ELF-1 (cell line): ENCODE measurements around the gene YAP1.

ENCODE experiments used
- DNase-seq: peaks from one replicate; pipeline ENCODE4 v3.0.0-alpha.2; 2016; ENCODE audit warnings: low read depth, low spot score

The YAP1 gene

DNA sequence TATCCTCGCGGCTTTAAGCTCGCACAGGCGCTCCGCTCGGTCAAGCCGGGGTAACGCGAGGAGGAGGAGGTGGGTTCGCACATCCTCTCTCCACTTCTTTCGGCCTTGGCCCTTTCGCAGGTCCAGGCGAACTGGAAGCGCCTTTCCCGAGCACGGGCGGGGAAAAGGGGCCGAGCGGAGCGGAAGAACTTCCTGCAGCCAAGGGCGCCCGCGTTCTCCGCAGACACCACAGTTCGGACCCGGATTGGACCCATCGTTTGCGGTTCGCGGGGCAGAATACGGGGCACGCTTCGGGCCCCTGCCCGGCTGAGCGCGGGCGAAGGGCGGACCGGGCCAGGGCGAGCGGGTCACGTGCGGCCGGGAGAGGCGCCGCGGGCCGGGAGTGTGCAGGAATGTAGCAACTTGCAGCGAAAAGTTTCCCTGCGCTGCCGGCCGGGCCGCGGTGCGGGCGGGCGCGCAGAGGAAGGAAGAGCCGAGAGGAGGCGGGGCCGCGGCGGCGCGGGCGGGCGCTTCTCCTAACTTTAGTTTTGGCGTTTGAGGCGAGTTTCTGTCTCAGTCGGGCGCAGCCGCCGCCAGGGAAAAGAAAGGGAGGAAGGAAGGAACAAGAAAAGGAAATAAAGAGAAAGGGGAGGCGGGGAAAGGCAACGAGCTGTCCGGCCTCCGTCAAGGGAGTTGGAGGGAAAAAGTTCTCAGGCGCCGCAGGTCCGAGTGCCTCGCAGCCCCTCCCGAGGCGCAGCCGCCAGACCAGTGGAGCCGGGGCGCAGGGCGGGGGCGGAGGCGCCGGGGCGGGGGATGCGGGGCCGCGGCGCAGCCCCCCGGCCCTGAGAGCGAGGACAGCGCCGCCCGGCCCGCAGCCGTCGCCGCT, at the start of gene YAP1:
TSS of gene YAP1 (plus strand) at position 552 of the 865 bp plus-strand sequence. CDS start 402 bp downstream, outside the sequence.
- peak; percentile 96 for DNase-seq

GRCh38 chr11:102061276-102061675, 49.0 kb upstream of the YAP1 start:
- no peak for DNase-seq

GRCh38 chr11:102062106-102062505, 48.1 kb upstream of the YAP1 start:
- DNase-seq, result no peak

- no peak for DNase-seq
Measured at GRCh38 chr11:102064316-102064715, 45.9 kb upstream of the YAP1 start.

DNA sequence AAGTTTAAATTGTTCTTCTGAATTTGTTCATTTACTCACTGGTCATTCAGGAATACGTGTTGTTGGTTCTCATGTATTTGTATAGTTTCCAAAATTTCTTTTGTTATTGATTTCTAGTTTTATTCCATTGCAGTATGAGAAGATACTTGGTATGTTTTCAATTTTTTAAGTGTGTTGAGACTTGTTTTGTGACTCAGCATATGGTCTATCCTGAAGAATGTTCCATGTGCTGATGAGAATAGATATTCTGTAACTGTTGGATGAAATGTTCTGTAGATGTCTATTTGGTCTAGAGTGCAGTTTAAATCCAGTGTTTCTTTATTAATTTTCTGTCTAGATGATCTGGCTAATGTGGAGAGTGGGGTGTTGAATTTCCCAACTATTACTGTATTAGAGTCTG, 39.5 kb upstream of the YAP1 start:
- DNase-seq, result no peak

DNA sequence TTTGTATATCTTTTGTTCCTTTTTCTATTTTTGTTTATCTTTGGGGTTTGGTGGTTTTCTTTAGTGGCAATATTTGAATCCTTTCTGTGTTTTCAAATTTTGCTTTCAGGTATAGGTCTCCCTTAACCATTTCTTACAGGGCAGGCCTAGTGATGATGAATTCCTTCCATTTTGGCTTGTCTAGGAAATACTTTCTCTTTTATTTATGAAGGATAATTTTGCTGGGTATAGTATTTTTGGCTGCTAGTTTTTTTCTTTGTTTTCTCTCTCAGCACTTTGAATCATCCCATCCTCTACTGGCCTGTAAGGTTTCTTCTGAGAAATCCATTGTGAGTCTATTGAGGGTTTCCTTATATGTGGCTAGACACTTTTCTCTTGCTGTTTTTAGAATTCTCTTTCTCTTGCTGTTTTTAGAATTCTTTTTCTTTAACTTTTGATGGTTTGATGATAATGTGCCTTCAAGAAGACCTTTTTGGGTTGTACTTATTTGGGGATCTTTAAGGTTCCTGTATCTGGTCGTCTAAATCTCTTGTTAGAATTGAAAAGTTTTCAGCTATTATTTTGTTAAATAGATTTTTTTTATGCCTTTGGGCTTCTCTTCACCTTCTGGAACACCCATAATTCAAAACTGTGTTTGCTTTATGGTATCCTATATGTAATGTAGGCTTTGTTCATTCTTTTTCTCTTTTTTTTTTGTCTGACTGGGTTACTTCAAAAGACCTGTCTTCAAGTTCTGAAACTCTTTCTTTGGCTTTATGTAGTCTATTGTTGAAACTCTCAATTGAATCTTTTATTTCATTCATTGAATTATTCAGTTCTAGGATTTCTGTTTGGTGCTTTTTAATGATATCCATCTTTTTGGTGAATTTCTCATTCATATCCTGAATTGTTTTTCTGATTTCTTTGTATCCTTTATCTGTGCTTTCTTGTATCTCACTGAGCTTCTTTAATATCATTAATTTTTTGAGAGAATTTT, 38.5 kb upstream of the YAP1 start:
- DNase-seq, result no peak

- DNase-seq, result no peak
Measured at GRCh38 chr11:102073253-102073652, 37.0 kb upstream of the YAP1 start.

- no peak for DNase-seq
Measured at GRCh38 chr11:102079625-102080024, 30.6 kb upstream of the YAP1 start.

DNA sequence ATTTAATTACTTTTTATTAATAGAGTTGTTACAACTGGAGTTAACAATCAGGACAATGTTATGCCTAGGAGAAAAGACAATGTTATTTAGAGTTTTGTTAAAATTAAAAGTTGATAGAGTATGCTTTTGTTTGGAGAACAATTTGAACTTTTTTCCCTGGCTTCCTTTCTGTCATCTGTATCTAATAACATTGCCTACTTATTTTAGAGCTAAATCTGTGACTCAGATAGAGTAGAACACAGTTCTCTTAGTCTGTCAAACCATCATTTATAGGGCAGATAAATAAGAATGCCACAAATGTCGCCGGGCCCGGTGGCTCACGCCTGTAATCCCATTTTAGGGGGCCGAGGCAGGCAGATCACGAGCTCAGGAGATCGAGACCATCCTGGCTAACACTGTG, 28.9 kb upstream of the YAP1 start:
- DNase-seq, result no peak

- DNase-seq, result peak; percentile 28
Measured at GRCh38 chr11:102085864-102086551, 24.2 kb upstream of the YAP1 start.

GRCh38 chr11:102097186-102097585, 13.1 kb upstream of the YAP1 start:
- no peak for DNase-seq

- DNase-seq, result no peak
Measured at GRCh38 chr11:102099755-102100154, 10.5 kb upstream of the YAP1 start.

GRCh38 chr11:102108734-102109440, 1.4 kb upstream of the YAP1 start:
- DNase-seq, result no peak

GRCh38 chr11:102110761-102111010, 439 bp downstream of the YAP1 start:
- DNase-seq, result no peak

GRCh38 chr11:102111011-102111786, 952 bp downstream of the YAP1 start:
- peak; percentile 96 for DNase-seq

GRCh38 chr11:102111787-102112508, 1.7 kb downstream of the YAP1 start:
- no peak for DNase-seq

DNA sequence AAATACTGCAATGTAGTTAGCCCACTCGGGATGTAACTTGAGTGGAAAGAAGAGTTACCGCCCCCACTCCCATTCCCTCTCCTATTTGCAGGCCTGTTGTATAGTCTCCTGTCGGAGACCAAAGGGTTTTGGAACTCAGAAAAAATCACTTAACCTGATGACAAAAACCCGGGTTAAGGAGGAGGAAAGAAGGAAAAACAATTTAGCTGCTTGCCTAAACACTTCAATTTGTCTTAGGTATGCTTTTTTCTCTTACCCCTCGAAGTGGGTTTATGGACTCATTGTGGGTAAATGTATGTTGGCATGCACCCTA, 2.2 kb downstream of the YAP1 start:
- peak; percentile 23 for DNase-seq

DNA sequence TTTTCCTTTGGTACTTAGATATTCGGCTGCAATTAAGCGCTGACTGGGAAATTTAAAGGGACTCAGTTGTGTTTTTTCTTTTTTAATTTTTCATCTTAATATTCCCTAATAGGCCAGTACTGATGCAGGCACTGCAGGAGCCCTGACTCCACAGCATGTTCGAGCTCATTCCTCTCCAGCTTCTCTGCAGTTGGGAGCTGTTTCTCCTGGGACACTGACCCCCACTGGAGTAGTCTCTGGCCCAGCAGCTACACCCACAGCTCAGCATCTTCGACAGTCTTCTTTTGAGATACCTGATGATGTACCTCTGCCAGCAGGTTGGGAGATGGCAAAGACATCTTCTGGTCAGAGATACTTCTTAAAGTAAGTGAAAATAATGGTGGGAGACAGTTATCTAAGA, 3.8 kb downstream of the YAP1 start:
- DNase-seq, result peak; percentile 43

DNA sequence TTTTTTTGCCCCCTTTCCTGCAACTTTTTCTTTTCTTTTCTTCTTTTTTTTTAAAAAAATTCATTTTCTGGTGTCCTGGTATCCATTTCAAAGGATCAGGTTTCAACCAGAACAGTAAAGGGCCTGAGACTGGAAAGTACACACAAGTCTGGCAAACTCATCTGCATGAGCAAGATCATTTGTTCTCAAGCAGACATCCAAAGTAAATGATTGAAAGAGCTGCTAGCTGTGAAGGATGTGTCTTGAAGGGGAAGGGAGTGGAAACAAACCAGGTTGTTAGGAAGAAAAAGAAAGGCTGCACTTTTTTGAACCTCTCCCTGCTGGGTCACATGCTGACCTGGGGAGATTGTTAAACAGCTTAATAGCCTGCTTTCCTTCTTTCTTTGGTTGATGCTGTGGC, 5.3 kb downstream of the YAP1 start:
- DNase-seq, result peak; percentile 74
